ENCODE measurements around the gene MMP24OS. TPM values are rescaled to one million over a fixed set of nuclear protein-coding genes. Genes with fewer than 3 reads are reported as not detected.

The MMP24OS gene
- total RNA-seq, 1 donor from 2014 or later, result 45.4 TPM

DNA sequence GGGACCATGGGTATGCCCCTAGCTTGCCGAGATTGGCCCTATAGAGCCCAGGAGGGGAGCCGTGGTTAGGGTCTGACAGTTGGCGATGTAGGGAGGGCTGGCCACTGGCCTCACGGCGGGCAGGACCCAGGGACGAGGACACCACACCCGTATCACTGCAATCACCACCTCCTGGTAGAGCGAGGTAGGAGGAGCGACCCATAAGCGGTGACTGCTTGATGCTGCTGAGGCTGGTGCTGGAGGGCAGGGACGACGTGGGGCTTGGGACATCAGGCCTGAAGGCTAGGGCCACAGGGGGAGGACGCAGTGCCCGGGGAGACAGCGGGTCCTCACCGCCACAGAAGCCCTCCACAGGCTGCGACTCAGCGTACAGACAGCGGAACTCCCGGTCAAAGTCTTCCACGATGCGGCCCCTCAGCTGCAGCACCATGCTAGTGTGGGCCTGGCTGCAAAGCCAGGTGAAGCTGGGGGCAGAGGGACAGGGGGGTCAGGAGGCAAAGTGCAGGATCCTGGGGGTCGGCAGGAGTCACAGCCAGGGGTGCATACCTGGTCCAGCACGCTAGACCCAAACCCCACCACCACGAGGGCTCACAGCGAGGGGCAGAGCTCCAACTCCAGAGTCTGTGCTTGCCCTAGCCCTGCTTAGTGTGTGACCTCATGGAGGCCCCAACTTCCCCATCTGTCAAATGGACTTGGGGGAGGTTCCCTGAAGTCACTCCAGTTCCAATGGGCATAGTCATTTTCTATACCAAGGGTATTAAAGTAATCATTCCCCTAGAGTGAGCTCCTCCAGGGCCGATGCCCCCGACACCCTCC, 9.8 kb upstream of the MMP24OS start:
- H3K4me3 ChIP-seq, result no peak overlapping the region
- TF ChIP-seq, protein P1, sequence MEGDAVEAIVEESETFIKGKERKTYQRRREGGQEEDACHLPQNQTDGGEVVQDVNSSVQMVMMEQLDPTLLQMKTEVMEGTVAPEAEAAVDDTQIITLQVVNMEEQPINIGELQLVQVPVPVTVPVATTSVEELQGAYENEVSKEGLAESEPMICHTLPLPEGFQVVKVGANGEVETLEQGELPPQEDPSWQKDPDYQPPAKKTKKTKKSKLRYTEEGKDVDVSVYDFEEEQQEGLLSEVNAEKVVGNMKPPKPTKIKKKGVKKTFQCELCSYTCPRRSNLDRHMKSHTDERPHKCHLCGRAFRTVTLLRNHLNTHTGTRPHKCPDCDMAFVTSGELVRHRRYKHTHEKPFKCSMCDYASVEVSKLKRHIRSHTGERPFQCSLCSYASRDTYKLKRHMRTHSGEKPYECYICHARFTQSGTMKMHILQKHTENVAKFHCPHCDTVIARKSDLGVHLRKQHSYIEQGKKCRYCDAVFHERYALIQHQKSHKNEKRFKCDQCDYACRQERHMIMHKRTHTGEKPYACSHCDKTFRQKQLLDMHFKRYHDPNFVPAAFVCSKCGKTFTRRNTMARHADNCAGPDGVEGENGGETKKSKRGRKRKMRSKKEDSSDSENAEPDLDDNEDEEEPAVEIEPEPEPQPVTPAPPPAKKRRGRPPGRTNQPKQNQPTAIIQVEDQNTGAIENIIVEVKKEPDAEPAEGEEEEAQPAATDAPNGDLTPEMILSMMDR (IDR thresholded peaks at IDR 0.05; ENCODE audit: borderline replicate concordance), result no peak

GRCh38 chr20:35286899-35287508, 9.1 kb upstream of the MMP24OS start:
- peaks cover under 1% of the 10 kb centered on the region for H3K36me3 ChIP-seq
- H3K4me3 ChIP-seq, result no peak overlapping the region
- H3K27me3 ChIP-seq (ENCODE audit: low read depth), result peaks cover 9% of the 10 kb centered on the region
- H3K27ac ChIP-seq (replicated peaks), result no peak overlapping the region
- no peaks in the 10 kb centered on the region for H3K9me3 ChIP-seq (replicated peaks)
- peaks cover 35% of the 10 kb centered on the region for H3K4me1 ChIP-seq
- TF ChIP-seq, protein P1 (IDR thresholded peaks at IDR 0.05; ENCODE audit: borderline replicate concordance), result no peak
- intact Hi-C loops (cut with micrococcal nuclease), result no loop called here
- DNase-seq, result no peak

More for the DNA sequence above, 9.8 kb upstream of the MMP24OS start:
- intact Hi-C loops (cut with micrococcal nuclease), result no loop called here
- Histone ChIP-seq H3K36me3 (no peaks in the 10 kb centered on the region), H3K9me3 (replicated peaks) (no peaks in the 10 kb centered on the region), H3K4me1 (peaks cover 28% of the 10 kb centered on the region), H3K27me3 (ENCODE audit: low read depth) (peaks cover 16% of the 10 kb centered on the region), H3K27ac (replicated peaks) (no peak overlapping the region)
- no peak for DNase-seq

DNA sequence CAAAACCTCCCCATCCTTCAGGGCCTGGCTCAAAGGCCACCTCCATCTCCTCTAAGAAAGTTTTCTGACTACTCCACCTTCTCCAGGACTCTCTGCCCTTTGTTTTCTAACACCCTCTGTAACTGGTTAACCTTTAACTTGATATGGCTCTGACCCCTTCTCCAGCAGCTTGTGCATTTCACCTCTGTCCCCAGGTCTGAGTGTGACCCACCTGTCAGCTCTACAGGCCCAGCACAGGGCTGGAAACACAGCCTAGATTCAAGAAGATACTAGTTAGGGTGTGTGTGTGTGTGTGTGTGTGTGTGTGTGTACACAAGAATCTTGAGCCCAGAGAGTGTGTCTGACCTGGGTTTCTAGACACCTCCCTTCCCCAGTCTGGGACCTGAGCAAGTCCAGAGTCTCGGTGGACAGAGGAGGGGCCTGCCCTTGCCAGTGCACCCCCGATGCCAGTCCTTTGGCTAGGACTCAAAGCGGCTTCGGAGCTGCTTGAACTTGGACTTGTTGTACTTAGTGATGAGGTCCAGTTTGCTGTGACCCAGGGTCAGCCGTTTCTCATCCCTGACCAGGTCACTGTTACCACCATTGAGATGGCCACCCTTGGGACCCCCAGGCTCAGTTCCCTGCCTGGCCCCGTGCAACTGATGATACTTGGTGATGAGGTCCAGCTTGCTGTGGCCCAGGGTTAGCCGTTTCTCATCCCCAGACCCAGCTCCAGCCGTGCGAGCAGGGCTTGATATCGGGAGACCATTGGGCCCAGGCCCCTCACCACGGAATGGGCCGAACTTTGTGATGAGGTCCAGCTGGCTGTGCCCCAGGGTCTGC, 8.4 kb upstream of the MMP24OS start:
- Histone ChIP-seq H3K4me1 (peaks cover 38% of the 10 kb centered on the region), H3K36me3 (peaks cover 7% of the 10 kb centered on the region)
- intact Hi-C loops (cut with micrococcal nuclease), result no loop called here

GRCh38 chr20:35285806-35286076, 7.8 kb upstream of the MMP24OS start:
- intact Hi-C loops (cut with micrococcal nuclease), result no loop called here

More for the DNA sequence above, 8.4 kb upstream of the MMP24OS start:
- Histone ChIP-seq H3K27me3 (ENCODE audit: low read depth) (peaks cover 2% of the 10 kb centered on the region), H3K27ac (replicated peaks) (no peak overlapping the region), H3K9me3 (replicated peaks) (no peaks in the 10 kb centered on the region), H3K4me3 (no peak overlapping the region)
- no peak for DNase-seq
- TF ChIP-seq, protein P1 (IDR thresholded peaks at IDR 0.05; ENCODE audit: borderline replicate concordance), result no peak

More at GRCh38 chr20:35285806-35286076, 7.8 kb upstream of the MMP24OS start:
- Histone ChIP-seq H3K4me3 (no peak overlapping the region), H3K27ac (replicated peaks) (no peak overlapping the region), H3K9me3 (replicated peaks) (no peaks in the 10 kb centered on the region), H3K4me1 (peaks cover 38% of the 10 kb centered on the region), H3K36me3 (peaks cover 10% of the 10 kb centered on the region), H3K27me3 (ENCODE audit: low read depth) (no peaks in the 10 kb centered on the region)
- no peak for DNase-seq
- TF ChIP-seq, protein P1 (IDR thresholded peaks at IDR 0.05; ENCODE audit: borderline replicate concordance), result no peak

Measured in left ventricle myocardium inferior (tissue), 1 donor.